ENCODE data around the gene FBXW9.
A peak's percentile ranks its signal among the peaks of the same experiment; 100 is the strongest.
"Not testable (repeated sequence)": the region's sequence is repeated elsewhere in the genome, so short reads cannot be mapped to it uniquely, and the experiment has no call there.

The FBXW9 gene

GRCh38 chr19:12727745-12728433 is 31.5 kb upstream of the FBXW9 start:
- no peaks in the 10 kb centered on the region for H3K27me3 ChIP-seq (ENCODE audit: insufficient read depth, low read depth)
- peaks cover 39% of the 10 kb centered on the region for H3K79me2 ChIP-seq (ENCODE audit: insufficient read depth, low read depth)
- no peak overlapping the region for H3K4me2 ChIP-seq
- H4K20me1 ChIP-seq (ENCODE audit: insufficient read depth): no peaks in the 10 kb centered on the region; the same call in 1 of the 2 replicates
- H3K9ac ChIP-seq: no peak overlapping the region
- no peak overlapping the region for H2AFZ ChIP-seq (ENCODE audit: low read depth)
- H3K4me3 ChIP-seq (IDR thresholded peaks at IDR 0.05; ENCODE audit: insufficient read depth, low read depth, low read length): no peak overlapping the region
- no peak overlapping the region for H3K27ac ChIP-seq
- H3K36me3 ChIP-seq (ENCODE audit: insufficient read depth): no peaks in the 10 kb centered on the region; the same call in 1 of the 2 replicates
- H3K4me1 ChIP-seq (ENCODE audit: low read depth, poor library complexity, severe bottlenecking): peaks cover 13% of the 10 kb centered on the region
- TF ChIP-seq CTCF (conservative IDR thresholded peaks at IDR 0.05; ENCODE audit: low read depth, low read length): no peak

- H3K4me2 ChIP-seq: no peak overlapping the region
- H3K27me3 ChIP-seq (ENCODE audit: insufficient read depth, low read depth): no peaks in the 10 kb centered on the region
- no peak overlapping the region for H3K4me3 ChIP-seq (IDR thresholded peaks at IDR 0.05; ENCODE audit: insufficient read depth, low read depth, low read length)
- peaks cover 36% of the 10 kb centered on the region for H3K79me2 ChIP-seq (ENCODE audit: insufficient read depth, low read depth)
- H4K20me1 ChIP-seq (ENCODE audit: insufficient read depth): no peaks in the 10 kb centered on the region; the same call in 1 of the 2 replicates
- H3K4me1 ChIP-seq (ENCODE audit: low read depth, poor library complexity, severe bottlenecking): peaks cover 4% of the 10 kb centered on the region
- no peak overlapping the region for H3K9ac ChIP-seq
- H3K36me3 ChIP-seq (ENCODE audit: insufficient read depth): no peaks in the 10 kb centered on the region; the same call in 1 of the 2 replicates
- no peak overlapping the region for H3K27ac ChIP-seq
- H2AFZ ChIP-seq (ENCODE audit: low read depth): no peak overlapping the region
- no peak for TF ChIP-seq CTCF (conservative IDR thresholded peaks at IDR 0.05; ENCODE audit: low read depth, low read length)
Observed at GRCh38 chr19:12726988-12727316, 30.5 kb upstream of the FBXW9 start.

- H3K27me3 ChIP-seq (ENCODE audit: insufficient read depth, low read depth); H2AFZ ChIP-seq (ENCODE audit: low read depth); H3K4me3 ChIP-seq (IDR thresholded peaks at IDR 0.05; ENCODE audit: insufficient read depth, low read depth, low read length); H3K36me3 ChIP-seq (ENCODE audit: insufficient read depth); H3K4me2 ChIP-seq; H3K27ac ChIP-seq; H4K20me1 ChIP-seq (ENCODE audit: insufficient read depth); H3K9ac ChIP-seq: not testable (repeated sequence)
- Histone ChIP-seq H3K79me2 (ENCODE audit: insufficient read depth, low read depth) (peaks cover 37% of the 10 kb centered on the region), H3K4me1 (ENCODE audit: low read depth, poor library complexity, severe bottlenecking) (peaks cover 12% of the 10 kb centered on the region)
Observed at GRCh38 chr19:12725612-12726011, 29.2 kb upstream of the FBXW9 start.

- Histone ChIP-seq H2AFZ (ENCODE audit: low read depth) (peak within 1 kb of the TSS; percentile 29; the same call in 1 of the 2 replicates), H3K27me3 (ENCODE audit: insufficient read depth, low read depth) (no peaks in the 10 kb centered on the region), H3K4me2 (peak within 1 kb of the TSS; percentile 63), H3K9ac (peak within 1 kb of the TSS; percentile 92), H4K20me1 (ENCODE audit: insufficient read depth) (no peaks in the 10 kb centered on the region), H3K36me3 (ENCODE audit: insufficient read depth) (no peaks in the 10 kb centered on the region; the same call in 1 of the 2 replicates), H3K4me1 (ENCODE audit: low read depth, poor library complexity, severe bottlenecking) (peaks cover 25% of the 10 kb centered on the region), H3K27ac (peak within 1 kb of the TSS; percentile 81), H3K4me3 (IDR thresholded peaks at IDR 0.05; ENCODE audit: insufficient read depth, low read depth, low read length) (no peak within 1 kb of the TSS), H3K79me2 (ENCODE audit: insufficient read depth, low read depth) (peaks cover 48% of the 10 kb centered on the region)
- no peak for TF ChIP-seq CTCF (conservative IDR thresholded peaks at IDR 0.05; ENCODE audit: low read depth, low read length)
Observed at GRCh38 chr19:12723641-12724426, 27.4 kb upstream of the FBXW9 start, which contains the start of gene TNPO2. Gene TNPO2, minus strand, starts transcription at chr19:12723932. Its CDS starts 2,955 bp downstream, at chr19:12720977.

GRCh38 chr19:12723381-12723640 is 26.9 kb upstream of the FBXW9 start:
- no peaks in the 10 kb centered on the region for H4K20me1 ChIP-seq (ENCODE audit: insufficient read depth)
- H3K27ac ChIP-seq: peak overlapping the region; percentile 81
- peaks cover 27% of the 10 kb centered on the region for H3K4me1 ChIP-seq (ENCODE audit: low read depth, poor library complexity, severe bottlenecking)
- TF ChIP-seq CTCF (conservative IDR thresholded peaks at IDR 0.05; ENCODE audit: low read depth, low read length): no peak
- H3K27me3 ChIP-seq (ENCODE audit: insufficient read depth, low read depth): no peaks in the 10 kb centered on the region
- H3K36me3 ChIP-seq (ENCODE audit: insufficient read depth): peaks cover 4% of the 10 kb centered on the region; the same call in 1 of the 2 replicates
- peak overlapping the region; percentile 92 for H3K9ac ChIP-seq
- peak overlapping the region; percentile 29; the same call in 1 of the 2 replicates for H2AFZ ChIP-seq (ENCODE audit: low read depth)
- peaks cover 53% of the 10 kb centered on the region for H3K79me2 ChIP-seq (ENCODE audit: insufficient read depth, low read depth)
- H3K4me2 ChIP-seq: peak overlapping the region; percentile 63
- H3K4me3 ChIP-seq (IDR thresholded peaks at IDR 0.05; ENCODE audit: insufficient read depth, low read depth, low read length): no peak overlapping the region

All from KMS-11 (cell line).